Measurements from ENCODE around the gene ASCC3.

Gene ASCC3

DNA sequence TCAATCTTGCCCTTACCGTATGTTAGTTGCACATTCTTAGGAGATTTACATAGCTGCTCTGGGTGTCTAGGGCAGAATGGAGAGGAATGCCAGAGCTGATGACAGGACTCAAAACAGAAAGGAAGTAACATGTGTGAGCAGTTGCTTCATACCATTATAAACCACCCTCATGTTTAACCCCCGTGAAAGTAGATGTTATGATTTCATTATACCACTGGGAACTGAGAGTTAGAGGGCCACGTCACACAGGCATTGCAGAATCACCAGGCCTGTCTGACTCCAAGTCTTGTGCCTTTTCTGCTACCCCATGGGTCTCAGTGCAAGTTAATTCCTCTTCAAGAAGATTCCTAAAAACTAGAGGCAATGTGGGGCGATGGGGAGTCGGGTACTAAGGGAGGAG lies 392.9 kb downstream of the ASCC3 start:
- peak; percentile 74 for DNase-seq

GRCh38 chr6:100487638-100488037 lies 393.5 kb downstream of the ASCC3 start:
- no peak for DNase-seq

GRCh38 chr6:100485268-100485667 lies 395.9 kb downstream of the ASCC3 start:
- no peak for DNase-seq

DNA sequence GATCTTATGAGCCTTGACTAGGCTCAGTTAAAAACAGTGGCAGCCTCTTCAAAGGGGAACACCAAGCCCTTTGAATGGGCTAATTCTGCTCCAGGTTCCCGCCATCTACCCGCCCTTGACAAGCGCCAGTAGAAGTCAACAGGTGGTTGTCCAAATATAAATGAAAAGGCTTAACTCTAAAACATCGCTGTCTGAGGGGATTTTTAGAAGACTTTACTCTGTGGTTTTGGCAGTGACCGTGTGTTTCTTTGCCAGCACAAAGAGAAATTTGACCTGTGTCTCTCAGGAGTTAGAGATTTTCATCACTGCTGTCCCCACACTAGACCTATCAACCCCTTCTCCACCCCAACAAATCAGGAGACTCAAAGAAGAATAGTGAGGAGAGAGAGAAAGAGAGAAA lies 396.7 kb downstream of the ASCC3 start:
- no peak for DNase-seq

DNA sequence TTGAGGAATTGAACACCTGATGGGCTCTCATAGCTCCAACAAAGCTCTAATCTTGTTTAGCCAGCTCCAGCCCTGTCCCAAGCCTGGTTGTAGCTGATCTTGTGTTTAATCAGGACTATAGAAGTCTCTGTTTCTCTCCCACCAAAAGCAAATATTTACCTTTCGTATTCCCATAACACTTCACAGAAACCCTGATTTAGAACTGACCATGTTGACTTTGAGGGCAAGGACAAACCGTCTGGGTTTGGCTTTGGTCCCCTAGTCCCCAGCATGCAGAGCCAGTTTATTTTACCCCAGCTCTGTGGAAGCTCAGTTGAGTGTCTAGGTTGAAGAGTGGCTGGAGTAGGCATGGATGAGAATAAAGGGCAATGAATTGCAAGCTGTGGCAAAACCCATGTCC lies 398.4 kb downstream of the ASCC3 start:
- DNase-seq, result no peak

GRCh38 chr6:100479179-100480035 lies 401.7 kb downstream of the ASCC3 start:
- peak; percentile 45 for DNase-seq

DNA sequence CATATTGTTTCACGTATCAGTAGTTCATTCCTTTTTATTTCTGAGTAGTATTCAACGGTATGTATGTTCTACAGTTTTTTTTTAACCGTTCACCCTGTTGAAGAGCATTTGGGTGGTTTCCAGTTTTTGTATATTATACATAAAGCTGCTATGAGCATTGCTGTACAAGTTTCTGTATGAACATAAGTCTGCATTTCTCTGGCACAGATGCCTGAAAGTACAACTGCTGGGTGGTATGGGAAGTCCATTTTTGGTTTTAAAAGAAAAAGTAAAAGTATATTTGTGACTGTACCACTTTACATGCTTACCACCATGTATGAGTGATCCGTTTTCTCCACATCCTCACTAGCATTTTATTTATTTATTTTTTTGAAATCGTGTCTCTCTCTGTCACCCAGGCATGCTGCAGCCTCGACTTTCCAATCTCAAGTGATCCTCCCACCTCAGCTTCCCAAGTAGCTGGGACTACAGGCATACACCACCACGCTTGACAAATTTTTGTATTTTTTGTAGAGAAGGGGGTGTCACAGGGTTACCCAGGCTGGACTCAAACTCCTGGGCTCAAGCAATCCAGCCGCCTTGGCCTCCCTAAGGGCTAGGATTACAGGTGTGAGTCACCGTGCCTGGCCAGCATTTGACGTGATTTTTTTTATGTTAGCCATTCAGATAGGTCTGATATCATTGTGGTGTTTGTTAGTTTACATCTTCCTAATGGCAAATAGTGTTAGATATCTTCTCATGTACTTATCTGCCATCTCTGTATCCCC lies 405.4 kb downstream of the ASCC3 start:
- DNase-seq, result no peak

DNA sequence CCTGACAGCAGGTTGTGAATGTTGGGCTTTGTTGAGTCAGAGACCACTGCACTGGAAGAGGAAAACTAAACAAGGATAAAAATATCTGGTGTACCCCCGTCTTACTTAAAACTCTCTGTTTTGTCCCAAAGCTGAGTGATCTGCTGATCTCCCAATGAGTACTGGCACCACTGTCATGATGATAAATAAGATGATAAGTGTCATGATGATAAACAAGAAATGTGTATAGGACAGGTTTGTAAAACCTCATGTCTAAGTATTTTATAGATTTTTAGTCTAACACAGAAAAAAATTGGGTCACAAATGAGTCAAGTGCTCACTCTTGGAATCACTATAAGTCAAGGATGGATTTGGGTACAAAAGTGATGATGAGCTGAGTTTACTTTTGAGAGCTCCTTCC lies 407.9 kb downstream of the ASCC3 start:
- DNase-seq, result no peak

- peak; percentile 80 for DNase-seq
Measured at GRCh38 chr6:100472674-100473073, 408.5 kb downstream of the ASCC3 start.

DNA sequence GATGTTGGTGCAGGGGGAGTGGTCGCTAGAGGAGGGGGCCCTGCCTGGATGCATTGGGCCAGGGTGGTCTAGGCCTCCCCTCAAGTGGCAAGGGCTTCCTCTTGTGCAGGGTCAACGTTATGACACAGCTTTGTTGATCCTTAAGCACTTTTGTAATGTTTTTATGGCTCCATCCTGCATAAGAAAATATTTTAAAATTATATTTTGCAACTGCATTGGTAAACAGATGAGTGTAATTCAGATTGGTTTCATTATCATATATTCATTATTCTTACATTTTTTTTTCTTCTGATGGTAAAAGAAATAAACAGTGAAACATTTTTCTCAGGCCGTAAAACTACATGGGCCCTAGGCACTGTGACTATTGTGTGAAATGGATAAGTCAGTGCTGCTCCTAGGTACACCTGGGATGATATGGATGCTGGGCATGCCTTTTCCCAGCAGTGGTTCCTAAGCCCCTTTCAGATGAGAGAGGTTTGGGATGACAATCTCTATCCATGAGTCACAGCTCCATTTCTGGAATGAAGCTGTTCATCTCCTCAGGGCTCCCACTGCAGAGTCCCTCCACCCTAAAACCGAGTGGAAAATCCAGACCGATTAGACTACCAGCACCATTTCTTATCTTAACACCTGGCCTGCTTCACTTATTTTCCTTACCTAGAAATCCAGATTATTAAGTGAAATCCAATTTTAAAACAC lies 410.6 kb downstream of the ASCC3 start:
- no peak for DNase-seq

- no peak for DNase-seq
Measured at GRCh38 chr6:100469101-100469859, 411.8 kb downstream of the ASCC3 start.

DNA sequence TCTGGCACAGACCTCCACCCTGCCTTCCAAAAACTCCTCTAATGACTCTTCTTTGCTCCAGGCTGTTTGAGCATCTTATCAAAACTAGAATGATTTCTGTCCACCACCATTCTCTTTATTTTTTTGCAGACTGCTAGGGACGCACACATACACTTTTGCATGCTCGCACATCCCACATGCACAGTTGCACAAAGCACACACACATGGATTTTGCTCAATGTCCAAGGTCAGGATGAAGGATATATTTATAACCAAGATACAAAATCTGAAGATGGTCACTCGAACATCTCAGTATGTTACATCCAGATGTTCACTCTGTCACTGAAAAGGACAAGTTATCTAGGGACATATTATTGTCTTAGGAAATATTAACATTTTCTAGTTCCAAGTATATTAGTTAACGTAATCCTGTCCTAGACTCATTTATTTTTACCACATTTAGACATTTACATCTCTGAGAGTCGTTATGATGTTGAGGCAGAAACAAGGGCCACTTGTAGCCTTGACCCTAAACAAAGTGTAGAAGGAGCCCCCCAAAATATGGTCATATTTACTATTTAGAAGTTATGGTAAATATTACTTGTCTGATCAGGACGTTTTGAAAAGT lies 413.0 kb downstream of the ASCC3 start:
- no peak for DNase-seq

- no peak for DNase-seq
Measured at GRCh38 chr6:100467129-100468015, 413.8 kb downstream of the ASCC3 start.

DNA sequence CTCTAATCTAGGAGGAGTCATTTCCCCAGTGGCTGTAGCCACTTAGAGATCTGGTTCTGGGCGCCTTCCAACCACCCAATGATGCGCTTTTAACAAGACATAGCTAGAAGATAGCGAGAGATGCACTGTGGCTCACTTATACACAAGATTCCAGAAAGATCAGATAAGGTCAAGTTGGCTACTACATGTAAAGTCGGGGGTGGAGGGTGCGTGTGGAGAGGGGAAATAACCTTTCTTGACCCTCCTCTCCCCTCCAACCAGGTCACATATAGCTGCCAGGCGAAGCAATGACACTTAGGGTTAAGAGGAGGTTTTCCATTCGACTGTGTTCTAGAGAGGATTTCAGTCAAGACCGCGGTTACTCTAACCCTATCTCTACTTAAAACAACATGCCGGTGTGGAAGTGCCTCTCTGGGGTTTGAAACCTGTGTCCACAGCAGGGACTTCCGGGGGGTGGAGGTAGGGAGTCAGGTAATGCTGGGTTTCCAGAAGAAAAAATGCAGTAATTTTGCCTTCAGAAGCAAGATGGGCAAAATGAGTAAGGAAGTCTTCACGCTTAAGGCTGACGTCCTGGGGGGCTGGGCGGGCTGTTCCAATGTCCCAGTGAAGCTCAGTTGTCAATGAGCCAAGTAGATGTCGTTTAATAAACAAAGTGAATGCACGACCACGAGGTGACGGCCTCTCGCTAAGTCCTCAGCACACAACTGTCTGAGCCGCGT lies 414.6 kb downstream of the ASCC3 start:
- DNase-seq, result no peak

DNA sequence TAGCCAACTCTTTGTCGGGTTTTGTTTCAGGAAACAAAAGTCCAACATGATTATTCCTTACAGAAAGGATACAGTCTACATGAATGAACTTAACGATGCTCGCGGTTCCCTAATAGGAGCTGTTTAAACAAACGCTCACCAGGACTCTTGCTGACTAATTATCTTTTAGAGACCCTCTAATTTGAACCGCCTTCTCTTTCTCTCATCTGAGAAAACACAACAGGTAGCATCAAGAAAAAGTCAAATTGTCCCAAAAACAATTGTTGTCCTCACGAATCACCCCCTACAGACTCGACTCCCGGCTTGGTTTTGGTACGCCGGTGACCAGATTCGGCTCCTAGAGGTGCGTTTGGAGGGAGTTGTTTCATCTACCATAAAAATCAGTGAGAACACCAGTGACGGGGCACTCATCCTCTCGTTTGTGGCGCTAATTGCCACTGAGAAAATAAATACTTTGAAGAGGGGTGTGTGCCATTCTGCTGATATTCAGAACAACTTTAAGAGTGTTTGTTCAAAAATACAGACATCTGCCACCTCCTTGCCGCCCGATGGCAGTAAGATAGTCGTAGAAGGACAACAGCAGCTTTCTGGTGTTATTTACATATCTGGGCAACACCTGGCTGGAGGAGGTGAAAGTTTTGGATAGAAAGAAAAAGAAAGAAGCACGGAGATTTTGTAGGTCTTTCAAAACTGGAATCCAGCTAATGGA lies 415.3 kb downstream of the ASCC3 start:
- DNase-seq, result no peak

GRCh38 chr6:100464903-100465700 lies 416.0 kb downstream of the ASCC3 start, which contains the start of gene SIM1:
TSS of gene SIM1 (minus strand) at chr6:100464921. CDS start at chr6:100463468, 1,453 bp downstream.
- DNase-seq, result peak; percentile 91

- DNase-seq, result no peak
Measured at GRCh38 chr6:100464162-100464851, 416.8 kb downstream of the ASCC3 start.

GRCh38 chr6:100463630-100464161 lies 417.4 kb downstream of the ASCC3 start:
- DNase-seq, result no peak

All from fibroblast of skin of abdomen (primary cell).